SH-SY5Y (cell line): ENCODE results near the gene ADARB2.

Experiments used
- GATA2 ChIP-seq: IDR thresholded peaks from 2 replicates; pipeline ENCODE4 v1.6.1; 2011; ENCODE audit warnings: mild to moderate bottlenecking, low read depth, low read length
- GATA3 ChIP-seq: IDR thresholded peaks from 2 replicates; pipeline ENCODE4 v1.6.1; 2011; ENCODE audit warnings: low read depth, mild to moderate bottlenecking, low read length, moderate library complexity

Gene ADARB2

DNA sequence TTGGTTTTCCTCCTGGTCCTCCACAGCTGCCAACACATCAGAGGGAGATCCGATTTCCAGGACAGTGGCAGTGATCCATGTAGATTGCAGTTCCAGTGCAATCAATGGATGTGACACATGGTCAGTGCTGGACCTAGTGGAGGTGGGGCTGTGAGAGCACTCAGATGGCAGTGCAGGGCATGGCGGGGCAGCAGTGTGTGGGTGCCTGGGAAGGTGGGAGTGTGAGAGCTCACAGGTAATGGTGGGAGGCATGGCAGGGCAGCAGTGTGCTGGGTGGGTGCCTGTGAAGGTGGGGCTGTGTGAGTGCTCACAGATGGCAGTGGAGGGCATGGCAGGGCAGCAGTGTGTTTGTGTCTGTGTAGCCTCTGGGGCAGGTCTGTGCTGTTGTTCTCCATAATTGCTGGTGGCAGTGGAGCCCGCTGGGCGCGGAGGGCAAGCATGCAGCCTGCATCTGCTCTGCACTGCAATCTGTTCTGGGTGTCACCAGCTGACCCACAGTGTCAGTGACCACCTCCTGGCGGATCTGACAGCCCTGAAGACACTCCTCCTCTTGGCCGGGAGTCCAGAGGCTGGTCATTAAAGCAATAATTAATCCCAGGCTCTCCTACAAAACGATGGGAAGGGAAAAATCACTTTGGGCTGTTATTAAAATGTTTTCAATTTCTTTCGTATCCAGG is 8.6 kb upstream of the ADARB2 start:
- TF ChIP-seq GATA3 = no peak
- TF ChIP-seq GATA2 = peak; percentile 44

- TF ChIP-seq GATA3 (no peak), GATA2 (no peak)
Observed at GRCh38 chr10:1744524-1744923, 7.2 kb upstream of the ADARB2 start.

DNA sequence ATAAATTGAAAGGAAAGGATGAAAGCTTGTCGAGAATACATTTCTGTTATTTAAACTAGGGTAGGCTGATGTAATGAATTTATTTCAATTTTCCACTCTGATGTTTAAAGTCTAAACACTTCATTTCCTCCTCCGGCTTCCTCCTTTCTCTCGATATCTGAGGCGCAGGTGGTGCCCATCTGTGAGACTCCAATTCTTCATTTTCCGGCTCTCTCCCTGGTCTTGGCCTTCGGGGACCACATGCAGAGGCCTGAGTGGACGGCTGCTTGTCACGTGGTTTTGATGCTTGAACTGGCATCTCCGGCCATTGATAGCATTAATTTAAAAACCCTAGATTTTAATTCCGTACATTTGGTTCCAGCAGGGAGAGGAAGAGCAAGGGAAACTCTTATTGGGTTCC is 5.8 kb upstream of the ADARB2 start:
- no peak for TF ChIP-seq GATA3
- no peak for TF ChIP-seq GATA2

DNA sequence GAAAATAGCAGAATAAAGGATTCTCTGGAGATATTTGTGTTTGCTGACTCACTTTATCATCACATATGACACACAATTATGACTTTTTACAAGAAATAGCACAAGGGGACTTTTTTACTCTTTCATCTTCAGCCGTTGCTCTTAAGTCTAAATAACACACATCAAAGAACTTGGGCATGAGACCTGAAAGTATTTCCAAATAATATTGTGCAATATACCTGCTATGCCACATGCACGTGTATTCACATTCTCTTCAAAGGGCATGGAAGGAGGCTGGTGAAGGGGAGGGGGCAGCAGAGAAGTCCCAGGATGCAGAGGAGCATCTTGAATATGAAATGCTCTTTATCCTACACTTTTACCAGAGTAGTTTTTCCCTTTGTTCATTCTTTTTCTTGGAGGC is 4.1 kb upstream of the ADARB2 start:
- TF ChIP-seq GATA3 = no peak
- no peak for TF ChIP-seq GATA2

DNA sequence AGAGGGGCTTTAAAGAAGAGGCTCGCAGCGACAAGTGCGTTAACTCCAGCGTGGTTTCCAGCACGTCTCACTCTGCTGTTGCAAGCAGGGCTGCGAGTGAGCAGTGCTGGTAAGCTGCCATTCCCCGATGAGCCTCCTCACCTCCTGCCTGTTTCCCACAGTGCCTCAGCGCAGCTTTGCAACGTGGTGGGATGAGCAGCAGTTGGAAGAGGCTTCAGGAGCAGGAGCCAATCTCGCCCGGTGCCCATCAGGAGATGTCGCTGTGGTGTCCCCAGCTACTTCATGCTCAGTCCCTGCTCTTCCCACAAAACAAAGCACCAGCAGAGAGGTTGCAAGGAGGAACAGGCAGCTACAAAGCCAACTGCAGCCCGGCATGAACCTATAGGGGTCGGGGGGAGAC is 2.4 kb upstream of the ADARB2 start:
- no peak for TF ChIP-seq GATA2
- no peak for TF ChIP-seq GATA3

- TF ChIP-seq GATA3 = no peak
Observed at GRCh38 chr10:1738950-1739349, 1.6 kb upstream of the ADARB2 start.

DNA sequence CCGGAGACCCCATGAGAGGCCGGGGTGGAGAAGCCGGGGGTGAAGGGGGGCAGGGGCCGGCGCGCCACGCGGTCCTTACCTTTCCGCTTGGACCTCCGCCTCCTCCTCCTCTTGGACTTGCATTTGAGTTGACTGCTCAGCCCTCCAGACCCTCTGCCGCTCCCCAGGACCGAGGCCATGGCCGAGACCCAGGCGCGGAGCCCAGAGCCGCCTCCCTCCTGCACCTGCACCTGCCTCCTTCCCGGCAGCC is 428 bp downstream of the ADARB2 start:
- no peak for TF ChIP-seq GATA2
- TF ChIP-seq GATA3 = no peak

GRCh38 chr10:1736144-1736971 is 967 bp downstream of the ADARB2 start:
- TF ChIP-seq GATA2 = no peak

GRCh38 chr10:1735562-1735961 is 1.8 kb downstream of the ADARB2 start:
- TF ChIP-seq GATA3 = no peak

- TF ChIP-seq GATA2 (peak; percentile 58; the same call in 1 of the 2 replicates), GATA3 (peak; percentile 71)
Observed at GRCh38 chr10:1734288-1734687, 3.0 kb downstream of the ADARB2 start.

GRCh38 chr10:1733720-1734119 is 3.6 kb downstream of the ADARB2 start:
- TF ChIP-seq GATA2 = no peak
- no peak for TF ChIP-seq GATA3

DNA sequence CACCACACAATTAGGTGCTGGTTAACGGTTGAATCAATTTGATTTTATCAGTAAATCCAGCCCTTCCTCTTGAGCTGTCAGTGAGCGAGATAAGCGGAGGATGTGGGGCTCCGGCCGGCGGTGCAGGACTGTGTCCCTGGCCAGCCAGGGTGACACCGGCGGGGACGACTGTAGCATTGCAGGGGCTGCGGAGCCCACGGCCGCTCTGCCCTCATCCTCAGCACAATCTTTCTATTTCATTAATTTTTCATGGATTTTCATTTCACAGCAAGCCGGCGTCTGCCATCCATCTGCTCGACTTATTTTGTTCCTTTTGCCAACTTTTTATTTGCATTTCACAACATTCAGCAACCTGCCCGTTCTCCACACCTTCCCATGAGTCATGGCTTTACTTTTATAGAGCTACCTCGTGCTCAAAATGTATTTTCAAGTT is 4.7 kb downstream of the ADARB2 start:
- no peak; the same call in 1 of the 2 replicates for TF ChIP-seq GATA3
- peak; percentile 84 for TF ChIP-seq GATA2

- TF ChIP-seq GATA2 = no peak
- no peak for TF ChIP-seq GATA3
Observed at GRCh38 chr10:1731592-1731991, 5.7 kb downstream of the ADARB2 start.

DNA sequence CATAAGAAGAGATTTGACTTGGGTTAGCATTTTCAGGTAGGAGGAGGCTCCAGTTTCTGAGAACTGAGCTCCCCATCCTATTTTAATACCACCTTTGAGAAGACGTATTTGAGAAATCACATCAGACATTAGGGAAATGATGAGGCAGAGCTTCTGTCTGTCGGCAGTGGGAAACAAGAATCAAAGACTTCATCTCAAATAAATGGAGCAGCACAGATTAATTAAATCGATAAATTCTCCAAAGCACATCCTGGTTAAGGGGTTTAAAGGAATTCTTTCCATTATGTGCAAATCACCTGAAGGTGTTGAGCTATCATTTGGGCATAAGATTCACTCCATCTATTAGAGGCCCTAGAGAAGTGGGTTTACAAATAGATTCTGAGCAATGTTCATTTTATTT is 7.6 kb downstream of the ADARB2 start:
- TF ChIP-seq GATA3 = no peak
- no peak for TF ChIP-seq GATA2

- TF ChIP-seq GATA3 (no peak), GATA2 (no peak)
Observed at GRCh38 chr10:1726861-1727260, 10.5 kb downstream of the ADARB2 start.

- TF ChIP-seq GATA2 (no peak), GATA3 (no peak)
Observed at GRCh38 chr10:1724921-1725488, 12.3 kb downstream of the ADARB2 start.
